ENCODE results near the gene HOXD3.

HOXD3 gene

GRCh38 chr2:176174824-176175708 is 18.0 kb downstream of the HOXD3 start:
- H3K4me3 ChIP-seq (ENCODE audit: low read depth, low read length), result no peak overlapping the region
- no peak for TF ChIP-seq CTCF (IDR thresholded peaks at IDR 0.05; ENCODE audit: borderline replicate concordance, insufficient read depth, low read depth, low read length)

GRCh38 chr2:176175709-176176607 is 18.9 kb downstream of the HOXD3 start:
- no peak overlapping the region for H3K4me3 ChIP-seq (ENCODE audit: low read depth, low read length)
- TF ChIP-seq CTCF (IDR thresholded peaks at IDR 0.05; ENCODE audit: borderline replicate concordance, insufficient read depth, low read depth, low read length), result no peak

GRCh38 chr2:176177580-176178037 is 20.5 kb downstream of the HOXD3 start:
- no peak for TF ChIP-seq CTCF (IDR thresholded peaks at IDR 0.05; ENCODE audit: borderline replicate concordance, insufficient read depth, low read depth, low read length)

GRCh38 chr2:176178038-176178756 is 21.1 kb downstream of the HOXD3 start:
- no peak for TF ChIP-seq CTCF (IDR thresholded peaks at IDR 0.05; ENCODE audit: borderline replicate concordance, insufficient read depth, low read depth, low read length)
- H3K4me3 ChIP-seq (ENCODE audit: low read depth, low read length), result no peak overlapping the region

More at GRCh38 chr2:176177580-176178037, 20.5 kb downstream of the HOXD3 start:
- no peak overlapping the region for H3K4me3 ChIP-seq (ENCODE audit: low read depth, low read length)

GRCh38 chr2:176178757-176179295 is 21.7 kb downstream of the HOXD3 start:
- no peak for TF ChIP-seq CTCF (IDR thresholded peaks at IDR 0.05; ENCODE audit: borderline replicate concordance, insufficient read depth, low read depth, low read length)
- H3K4me3 ChIP-seq (ENCODE audit: low read depth, low read length), result no peak overlapping the region

GRCh38 chr2:176181551-176181950 is 24.4 kb downstream of the HOXD3 start:
- TF ChIP-seq CTCF (IDR thresholded peaks at IDR 0.05; ENCODE audit: borderline replicate concordance, insufficient read depth, low read depth, low read length), result no peak

More at GRCh38 chr2:176181551-176181950, 24.4 kb downstream of the HOXD3 start:
- no peak overlapping the region for H3K4me3 ChIP-seq (ENCODE audit: low read depth, low read length)
